Measurements from ENCODE around the gene S100A1. TPM values are rescaled to one million over a fixed set of nuclear protein-coding genes. Genes with fewer than 3 reads are reported as not detected.
A peak's percentile ranks its signal among the peaks of the same experiment; 100 is the strongest.

The S100A1 gene
- total RNA-seq, 1 donor from 2014 or later: 2,012 TPM

DNA sequence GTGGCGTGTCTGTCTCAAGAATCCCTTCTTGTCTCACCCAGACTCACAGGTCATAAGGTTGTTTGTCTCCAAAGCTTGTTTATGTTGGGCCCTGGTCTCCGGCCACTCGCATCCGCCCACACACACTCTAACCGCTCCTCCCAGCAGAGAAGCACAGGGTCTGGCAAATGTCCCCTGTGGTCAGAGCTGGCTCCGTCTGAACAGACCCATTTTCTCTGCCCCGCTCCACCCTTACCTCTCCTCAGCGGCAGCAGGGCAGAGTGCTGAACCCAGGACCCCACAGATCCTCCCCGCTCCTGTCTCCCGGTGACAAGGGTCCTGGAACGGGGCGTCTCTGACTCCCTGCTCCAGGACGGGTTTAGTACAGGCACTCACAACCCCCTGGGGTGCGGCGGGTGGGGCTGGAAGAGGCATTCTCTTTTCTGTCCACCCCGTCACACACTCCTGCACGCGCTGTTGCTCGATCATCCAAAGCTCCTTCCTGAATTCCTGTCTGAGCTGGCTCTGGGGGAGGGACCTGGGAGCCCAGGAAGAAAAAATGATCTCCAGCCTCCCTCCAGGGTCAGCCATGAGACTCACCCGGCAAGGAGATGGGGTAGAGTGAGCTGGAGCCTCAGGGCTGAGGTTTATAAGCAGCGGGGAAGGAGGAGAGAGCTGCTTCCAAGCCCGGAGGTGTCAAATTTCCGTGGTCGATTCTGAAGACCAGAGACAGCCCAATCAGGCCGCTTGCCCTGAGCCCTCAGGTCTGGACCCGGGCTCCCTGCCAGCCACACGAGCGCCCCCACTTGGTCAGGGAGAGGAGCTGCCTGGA lies 1.1 kb upstream of the S100A1 start, which contains the start of gene S100A13:
TSS of gene S100A13 (minus strand) at position 602 of the 811 bp plus-strand sequence. CDS start 1,033 bp downstream, outside the sequence.
- peak; percentile 72 for DNase-seq
- intact Hi-C loops (cut with micrococcal nuclease): no loop called here
- H3K4me3 ChIP-seq: peak within 1 kb of the TSS; percentile 66
- TF ChIP-seq, protein P1, sequence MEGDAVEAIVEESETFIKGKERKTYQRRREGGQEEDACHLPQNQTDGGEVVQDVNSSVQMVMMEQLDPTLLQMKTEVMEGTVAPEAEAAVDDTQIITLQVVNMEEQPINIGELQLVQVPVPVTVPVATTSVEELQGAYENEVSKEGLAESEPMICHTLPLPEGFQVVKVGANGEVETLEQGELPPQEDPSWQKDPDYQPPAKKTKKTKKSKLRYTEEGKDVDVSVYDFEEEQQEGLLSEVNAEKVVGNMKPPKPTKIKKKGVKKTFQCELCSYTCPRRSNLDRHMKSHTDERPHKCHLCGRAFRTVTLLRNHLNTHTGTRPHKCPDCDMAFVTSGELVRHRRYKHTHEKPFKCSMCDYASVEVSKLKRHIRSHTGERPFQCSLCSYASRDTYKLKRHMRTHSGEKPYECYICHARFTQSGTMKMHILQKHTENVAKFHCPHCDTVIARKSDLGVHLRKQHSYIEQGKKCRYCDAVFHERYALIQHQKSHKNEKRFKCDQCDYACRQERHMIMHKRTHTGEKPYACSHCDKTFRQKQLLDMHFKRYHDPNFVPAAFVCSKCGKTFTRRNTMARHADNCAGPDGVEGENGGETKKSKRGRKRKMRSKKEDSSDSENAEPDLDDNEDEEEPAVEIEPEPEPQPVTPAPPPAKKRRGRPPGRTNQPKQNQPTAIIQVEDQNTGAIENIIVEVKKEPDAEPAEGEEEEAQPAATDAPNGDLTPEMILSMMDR (IDR thresholded peaks at IDR 0.05; ENCODE audit: borderline replicate concordance): peak; percentile 62
- peak within 1 kb of the TSS; percentile 100 for H3K27ac ChIP-seq (replicated peaks)
- peaks cover 30% of the 10 kb centered on the region for H3K36me3 ChIP-seq
- H3K9me3 ChIP-seq (replicated peaks): no peaks in the 10 kb centered on the region
- no peaks in the 10 kb centered on the region for H3K27me3 ChIP-seq (ENCODE audit: low read depth)
- peaks cover 84% of the 10 kb centered on the region for H3K4me1 ChIP-seq

DNA sequence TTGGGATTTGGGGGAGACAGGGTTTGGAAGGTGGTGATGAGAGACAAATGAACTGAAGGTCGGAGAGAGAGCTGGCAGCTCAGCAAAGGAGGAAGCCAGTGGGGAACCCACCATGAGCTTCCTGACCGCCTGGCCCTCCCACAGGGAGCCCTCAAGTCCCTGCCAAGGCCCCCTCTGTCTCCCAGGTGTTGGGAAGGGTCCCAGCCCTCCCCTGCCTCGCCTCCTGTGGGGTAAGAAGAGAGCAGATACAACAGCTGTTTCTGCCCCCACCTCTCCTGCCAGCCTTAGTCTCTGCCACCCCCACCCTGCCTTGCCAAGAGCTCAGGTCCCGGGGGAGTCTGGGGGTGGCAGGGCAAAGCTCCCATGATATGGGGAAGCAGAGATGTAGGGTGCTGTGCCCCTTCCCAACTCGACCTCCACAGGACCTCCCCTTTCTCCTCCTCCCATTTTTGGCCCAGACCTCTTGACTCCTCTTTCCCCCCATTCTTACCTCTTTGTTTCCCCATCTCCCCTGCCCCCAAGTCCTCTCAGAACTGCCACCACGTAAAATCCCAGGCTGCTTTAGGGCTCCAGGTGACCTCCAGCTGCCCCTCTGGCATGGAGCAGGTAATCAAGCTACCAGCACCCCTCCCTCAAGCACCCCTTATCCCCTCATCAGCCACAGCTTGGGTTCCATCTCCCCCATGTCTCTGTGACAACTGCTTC lies 556 bp downstream of the S100A1 start:
- H3K9me3 ChIP-seq (replicated peaks): no peaks in the 10 kb centered on the region
- peaks cover 14% of the 10 kb centered on the region for H3K36me3 ChIP-seq
- H3K4me1 ChIP-seq: peaks cover 95% of the 10 kb centered on the region
- H3K27me3 ChIP-seq (ENCODE audit: low read depth): no peaks in the 10 kb centered on the region
- peak overlapping the region; percentile 100 for H3K27ac ChIP-seq (replicated peaks)
- no peak for DNase-seq
- TF ChIP-seq, protein P1 (IDR thresholded peaks at IDR 0.05; ENCODE audit: borderline replicate concordance): no peak
- intact Hi-C loops (cut with micrococcal nuclease): no loop called here
- peak overlapping the region; percentile 66 for H3K4me3 ChIP-seq

DNA sequence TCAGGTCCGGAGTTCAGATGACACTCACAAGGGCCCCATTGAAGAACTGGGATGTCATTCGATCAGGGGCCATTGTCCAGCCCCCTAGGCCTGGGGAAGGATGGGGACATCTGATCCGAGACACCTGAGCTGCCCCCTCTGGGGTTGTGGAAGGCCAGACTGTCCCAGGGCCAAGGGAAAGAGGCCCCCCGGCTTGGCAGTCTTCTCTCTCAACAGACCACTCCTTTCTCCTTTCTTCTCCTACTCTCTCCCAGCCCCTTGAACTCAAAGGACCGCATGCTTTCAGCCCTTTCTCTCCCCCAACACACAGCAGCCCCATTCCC lies 1.1 kb downstream of the S100A1 start:
- Histone ChIP-seq H3K27me3 (ENCODE audit: low read depth) (no peaks in the 10 kb centered on the region), H3K36me3 (peaks cover 9% of the 10 kb centered on the region), H3K4me3 (peak overlapping the region; percentile 66), H3K27ac (replicated peaks) (peak overlapping the region; percentile 100), H3K9me3 (replicated peaks) (no peaks in the 10 kb centered on the region), H3K4me1 (peaks cover 91% of the 10 kb centered on the region)
- no peak for DNase-seq
- TF ChIP-seq, protein P1 (IDR thresholded peaks at IDR 0.05; ENCODE audit: borderline replicate concordance): no peak
- intact Hi-C loops (cut with micrococcal nuclease): no loop called here

DNA sequence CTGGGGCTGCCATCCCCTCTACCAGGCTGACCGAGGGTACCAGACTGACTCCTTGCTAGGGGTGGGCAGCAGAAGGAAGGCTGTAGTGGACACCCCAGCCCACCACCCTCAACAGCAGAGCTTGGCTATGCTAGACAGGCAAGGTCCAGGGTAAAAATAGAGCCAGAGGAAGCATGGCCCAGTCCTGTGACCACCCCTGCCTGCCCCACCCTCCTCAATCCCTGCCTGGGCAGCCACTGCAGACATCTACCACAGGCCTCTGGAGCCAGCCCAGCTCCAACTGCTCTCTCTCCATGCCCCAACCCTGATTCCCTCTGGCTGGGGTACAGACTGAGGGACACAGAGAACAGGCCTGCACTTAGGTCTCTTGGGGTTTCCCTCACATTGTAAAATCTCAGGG lies 1.7 kb downstream of the S100A1 start:
- Histone ChIP-seq H3K4me3 (peak overlapping the region; percentile 66), H3K9me3 (replicated peaks) (no peaks in the 10 kb centered on the region), H3K36me3 (peaks cover 8% of the 10 kb centered on the region), H3K4me1 (peaks cover 92% of the 10 kb centered on the region), H3K27me3 (ENCODE audit: low read depth) (no peaks in the 10 kb centered on the region), H3K27ac (replicated peaks) (peak overlapping the region; percentile 100)
- intact Hi-C loops (cut with micrococcal nuclease): no loop called here
- DNase-seq: peak; percentile 75
- TF ChIP-seq, protein P1 (IDR thresholded peaks at IDR 0.05; ENCODE audit: borderline replicate concordance): no peak

DNA sequence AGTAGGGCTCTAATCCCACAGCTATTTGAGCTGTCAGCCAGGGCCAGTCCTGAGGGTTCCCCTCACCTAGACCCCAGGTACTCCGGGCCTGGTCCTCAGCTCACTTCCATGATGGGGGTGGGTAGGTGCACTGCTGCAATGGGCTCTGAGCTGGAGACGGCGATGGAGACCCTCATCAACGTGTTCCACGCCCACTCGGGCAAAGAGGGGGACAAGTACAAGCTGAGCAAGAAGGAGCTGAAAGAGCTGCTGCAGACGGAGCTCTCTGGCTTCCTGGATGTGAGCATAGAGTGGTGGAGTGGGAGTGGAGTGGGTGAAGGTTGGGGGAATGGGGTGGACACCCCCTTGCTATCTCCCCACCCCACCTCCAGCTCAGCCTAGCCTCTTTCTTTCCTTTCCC lies 2.1 kb downstream of the S100A1 start:
- Histone ChIP-seq H3K4me1 (peaks cover 92% of the 10 kb centered on the region), H3K27me3 (ENCODE audit: low read depth) (no peaks in the 10 kb centered on the region), H3K27ac (replicated peaks) (peak overlapping the region; percentile 100), H3K36me3 (peaks cover 8% of the 10 kb centered on the region), H3K9me3 (replicated peaks) (no peaks in the 10 kb centered on the region), H3K4me3 (peak overlapping the region; percentile 66)
- DNase-seq: no peak
- TF ChIP-seq, protein P1 (IDR thresholded peaks at IDR 0.05; ENCODE audit: borderline replicate concordance): no peak
- intact Hi-C loops (cut with micrococcal nuclease): no loop called here
